Measurements from ENCODE around the gene UBR1. TPM values are rescaled to one million over a fixed set of nuclear protein-coding genes. Genes with fewer than 3 reads are reported as not detected.

UBR1 gene
- total RNA-seq, 4 donors from 2014 or later: 20.2 to 31.3 (median 22.5) TPM

DNA sequence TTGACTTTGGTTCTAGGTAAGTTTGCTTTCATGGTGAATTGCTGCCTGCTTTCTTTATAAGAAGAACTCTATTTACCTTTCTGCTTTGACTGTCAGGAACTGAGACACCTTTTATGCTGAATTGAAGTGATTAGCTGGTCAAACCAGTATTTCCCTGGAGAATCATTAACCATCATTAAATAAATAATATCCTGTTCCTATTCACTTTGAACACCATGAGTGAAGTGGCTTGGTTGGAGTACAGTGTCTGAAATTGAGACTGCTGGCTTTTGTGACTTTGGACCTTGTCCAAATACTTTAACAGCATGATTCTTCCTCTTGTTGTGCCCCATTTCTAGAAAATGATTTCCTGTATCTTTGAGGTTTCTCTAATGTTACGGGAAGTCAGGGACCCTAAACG is 21.9 kb upstream of the UBR1 start:
- Histone ChIP-seq H3K27me3 (no peaks in the 10 kb centered on the region), H3K27ac (no peak overlapping the region), H3K4me3 (no peak overlapping the region), H3K9me3 (no peaks in the 10 kb centered on the region), H3K4me1 (peaks cover under 1 to 5% of the 10 kb centered on the region in 2 donors), H3K36me3 (no peaks in the 10 kb centered on the region)
- intact Hi-C loops (cut with DNase I; ENCODE audit: low total_unique reads) (no loop called here), in situ Hi-C loops (cut with MboI; ENCODE audit: low sequenced_read_pairs in 4 of 4) (no loop called here)
- TF ChIP-seq POLR2A (IDR thresholded peaks at IDR 0.05): no peak
- no peak for TF ChIP-seq CTCF (IDR thresholded peaks at IDR 0.05 in 4 of 5, conservative IDR thresholded peaks at IDR 0.05 in 1 of 5)
- ATAC-seq (no peak), DNase-seq (no peak)

DNA sequence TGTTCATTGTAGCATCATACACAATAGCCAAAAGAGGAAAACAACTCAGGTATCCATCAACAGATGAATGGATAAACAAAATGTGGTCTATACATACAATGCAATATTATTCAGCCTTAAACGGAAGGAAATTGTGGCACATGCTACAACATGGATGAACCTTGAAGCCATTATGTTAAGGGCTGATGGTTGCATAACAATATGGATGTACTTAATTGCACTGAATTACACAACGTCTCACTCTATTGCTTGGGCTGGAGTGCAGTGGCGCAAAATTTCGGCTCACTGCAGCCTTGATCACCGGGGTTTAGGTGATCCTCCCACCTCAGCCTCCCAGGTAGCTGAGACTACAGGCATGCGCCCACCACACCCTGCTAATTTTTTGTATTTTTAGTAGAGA is 20.5 kb upstream of the UBR1 start:
- DNase-seq: no peak
- no peaks in the 10 kb centered on the region for H3K36me3 ChIP-seq
- no peak for ATAC-seq
- H3K9me3 ChIP-seq: no peaks in the 10 kb centered on the region
- no peak overlapping the region for H3K4me3 ChIP-seq
- H3K27ac ChIP-seq: no peak overlapping the region
- TF ChIP-seq CTCF (IDR thresholded peaks at IDR 0.05 in 4 of 5, conservative IDR thresholded peaks at IDR 0.05 in 1 of 5) (no peak), POLR2A (IDR thresholded peaks at IDR 0.05) (no peak)
- no peaks in the 10 kb centered on the region for H3K27me3 ChIP-seq
- H3K4me1 ChIP-seq: peaks cover 0 to 3% of the 10 kb centered on the region in 2 donors
- intact Hi-C loops (cut with DNase I; ENCODE audit: low total_unique reads): no loop called here
- in situ Hi-C loops (cut with MboI; ENCODE audit: low sequenced_read_pairs in 4 of 4): no loop called here

GRCh38 chr15:43125100-43125661 is 19.3 kb upstream of the UBR1 start:
- no peak overlapping the region for H3K27ac ChIP-seq
- DNase-seq (no peak), ATAC-seq (no peak)
- intact Hi-C loops (cut with DNase I; ENCODE audit: low total_unique reads) (no loop called here), in situ Hi-C loops (cut with MboI; ENCODE audit: low sequenced_read_pairs in 4 of 4) (no loop called here)
- H3K36me3 ChIP-seq: no peaks in the 10 kb centered on the region
- no peak overlapping the region for H3K4me3 ChIP-seq
- TF ChIP-seq CTCF (IDR thresholded peaks at IDR 0.05 in 4 of 5, conservative IDR thresholded peaks at IDR 0.05 in 1 of 5): no peak
- TF ChIP-seq POLR2A (IDR thresholded peaks at IDR 0.05): no peak
- H3K4me1 ChIP-seq: peaks cover 0 to 3% of the 10 kb centered on the region in 2 donors
- no peaks in the 10 kb centered on the region for H3K27me3 ChIP-seq
- no peaks in the 10 kb centered on the region for H3K9me3 ChIP-seq

DNA sequence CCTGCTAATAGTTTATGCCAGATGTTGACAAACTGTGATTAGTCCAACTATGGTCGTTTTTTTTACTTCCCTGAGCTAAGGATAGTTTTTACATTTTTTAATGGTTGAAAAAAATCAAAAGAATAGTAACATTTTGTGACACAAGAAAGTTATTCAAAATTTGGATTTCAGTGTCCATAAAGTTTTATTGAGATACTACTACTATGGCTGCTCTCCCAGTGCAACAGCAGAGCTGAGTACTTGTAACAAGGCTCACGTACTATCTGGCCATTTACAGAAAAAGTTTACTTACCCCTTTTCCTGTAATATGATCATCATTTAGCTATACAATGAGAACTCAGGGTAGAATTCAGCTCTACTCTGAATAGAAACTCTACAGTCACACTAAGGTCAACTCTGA is 16.0 kb upstream of the UBR1 start:
- no peak for ATAC-seq

DNA sequence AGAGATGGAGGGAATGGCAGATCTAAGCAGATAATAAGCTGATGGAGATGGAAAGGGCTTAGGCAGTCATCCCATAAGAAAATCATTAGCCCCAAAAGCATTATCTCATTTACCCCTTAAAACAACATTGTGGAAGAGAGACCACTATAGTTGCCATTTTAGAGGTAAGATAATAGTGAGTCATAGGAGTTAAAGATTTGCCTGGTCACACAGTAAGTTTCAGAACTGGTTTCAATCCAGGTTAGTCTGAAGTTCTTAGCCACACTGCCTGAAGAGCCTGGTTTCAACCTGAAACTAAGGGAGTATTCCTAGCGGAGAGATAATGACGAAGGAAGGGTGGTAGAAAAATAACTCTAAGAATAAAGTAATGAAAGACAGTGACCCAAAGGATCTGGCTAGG is 13.0 kb upstream of the UBR1 start:
- DNase-seq (no peak), ATAC-seq (no peak)
- no peak overlapping the region for H3K4me3 ChIP-seq
- no peaks in the 10 kb centered on the region for H3K36me3 ChIP-seq
- H3K27ac ChIP-seq: no peak overlapping the region
- TF ChIP-seq CTCF (IDR thresholded peaks at IDR 0.05 in 4 of 5, conservative IDR thresholded peaks at IDR 0.05 in 1 of 5) (no peak), POLR2A (IDR thresholded peaks at IDR 0.05) (no peak)
- in situ Hi-C loops (cut with MboI; ENCODE audit: low sequenced_read_pairs in 4 of 4) (no loop called here), intact Hi-C loops (cut with DNase I; ENCODE audit: low total_unique reads) (no loop called here)
- no peaks in the 10 kb centered on the region for H3K9me3 ChIP-seq
- peaks cover 0 to 3% of the 10 kb centered on the region in 2 donors for H3K4me1 ChIP-seq
- H3K27me3 ChIP-seq: no peaks in the 10 kb centered on the region

More for the DNA sequence above, 16.0 kb upstream of the UBR1 start:
- peaks cover 0 to 3% of the 10 kb centered on the region in 2 donors for H3K4me1 ChIP-seq
- no peaks in the 10 kb centered on the region for H3K27me3 ChIP-seq
- H3K27ac ChIP-seq: peak overlapping the region in 1 of 4 donors; percentile 57
- intact Hi-C loops (cut with DNase I; ENCODE audit: low total_unique reads) (no loop called here), in situ Hi-C loops (cut with MboI; ENCODE audit: low sequenced_read_pairs in 4 of 4) (no loop called here)
- no peaks in the 10 kb centered on the region for H3K9me3 ChIP-seq
- no peak for DNase-seq
- TF ChIP-seq POLR2A (IDR thresholded peaks at IDR 0.05): no peak
- no peaks in the 10 kb centered on the region for H3K36me3 ChIP-seq
- no peak overlapping the region for H3K4me3 ChIP-seq

Measured in gastrocnemius medialis (tissue), 4 donors.